Raji (cell line): ENCODE measurements around the gene LGALS4.

ENCODE experiments used
- POLR2A ChIP-seq: IDR thresholded peaks from 2 replicates; pipeline ENCODE4 v1.6.1; 2011; ENCODE audit warnings: low read depth, low read length, control low read depth; ENCODE audit not compliant: insufficient read depth

LGALS4 gene

GRCh38 chr19:38780443-38780842 is 32.3 kb downstream of the LGALS4 start:
- TF ChIP-seq POLR2A = no peak

GRCh38 chr19:38778733-38779132 is 34.0 kb downstream of the LGALS4 start:
- TF ChIP-seq POLR2A = no peak

DNA sequence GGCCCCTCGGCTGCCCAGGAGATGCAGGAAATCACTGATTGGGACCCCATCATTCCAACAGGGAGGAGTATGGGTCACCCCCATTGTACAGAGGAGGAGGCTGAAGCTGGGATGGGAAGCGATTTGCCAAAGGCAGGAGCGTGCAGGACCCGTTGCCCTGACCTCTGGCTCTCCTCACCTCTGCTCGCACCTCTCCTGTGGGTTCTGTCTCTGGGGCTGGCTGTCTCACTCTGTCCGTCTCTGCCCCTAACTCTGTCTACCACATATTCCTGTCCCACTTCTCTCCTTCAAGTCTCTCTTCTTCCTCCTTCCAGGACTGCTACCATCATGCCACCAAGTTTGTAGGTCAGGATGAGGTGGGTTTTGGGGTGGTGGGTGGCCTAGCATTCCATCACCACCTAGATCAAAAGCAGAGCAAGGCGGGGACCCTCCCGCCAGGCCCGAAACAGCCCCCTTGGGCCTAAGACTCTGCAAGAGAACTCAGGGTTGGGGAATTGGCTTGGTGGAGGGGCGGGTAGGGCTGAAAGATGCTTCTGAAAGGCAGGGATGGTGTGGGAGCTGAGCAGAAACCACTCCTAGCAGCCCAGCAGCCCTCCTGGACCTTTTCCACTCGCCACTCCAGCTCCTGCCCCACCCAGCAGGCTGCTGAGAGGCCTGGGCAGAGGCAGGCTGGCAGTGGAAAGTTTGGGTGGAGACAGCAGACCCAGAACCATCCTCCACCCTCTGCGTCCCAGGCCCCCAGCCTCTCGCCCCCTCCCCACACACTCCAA is 38.4 kb downstream of the LGALS4 start:
- TF ChIP-seq POLR2A = no peak

- TF ChIP-seq POLR2A = no peak
Observed at GRCh38 chr19:38773469-38774177, 39.1 kb downstream of the LGALS4 start, which contains the start of gene LGALS7. Gene LGALS7 (minus strand): TSS chr19:38773517. CDS start chr19:38773492, 25 bp downstream.

- no peak for TF ChIP-seq POLR2A
Observed at GRCh38 chr19:38769635-38770211, 43.0 kb downstream of the LGALS4 start.

GRCh38 chr19:38766276-38767047 is 46.3 kb downstream of the LGALS4 start:
- TF ChIP-seq POLR2A = no peak

GRCh38 chr19:38765214-38765613 is 47.5 kb downstream of the LGALS4 start:
- no peak for TF ChIP-seq POLR2A

DNA sequence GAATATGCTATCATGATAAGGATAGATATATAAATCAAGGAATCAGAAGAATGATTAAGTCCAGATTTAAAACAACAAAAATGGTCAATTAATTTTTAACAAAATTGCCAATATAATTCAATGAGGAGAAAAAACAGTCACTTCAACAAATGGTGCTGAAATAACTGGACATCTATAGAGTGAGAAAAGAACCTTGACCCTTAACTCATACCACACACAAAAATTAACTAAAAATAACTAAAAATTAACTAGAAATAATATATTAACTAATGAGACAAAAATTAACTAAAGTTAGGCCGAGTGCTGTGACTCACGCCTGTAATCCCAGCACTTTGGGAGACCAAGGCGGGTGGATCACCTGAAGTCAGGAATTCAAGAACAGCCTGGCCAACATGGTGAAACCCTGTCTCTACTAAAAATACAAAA is 48.9 kb downstream of the LGALS4 start:
- TF ChIP-seq POLR2A = no peak

DNA sequence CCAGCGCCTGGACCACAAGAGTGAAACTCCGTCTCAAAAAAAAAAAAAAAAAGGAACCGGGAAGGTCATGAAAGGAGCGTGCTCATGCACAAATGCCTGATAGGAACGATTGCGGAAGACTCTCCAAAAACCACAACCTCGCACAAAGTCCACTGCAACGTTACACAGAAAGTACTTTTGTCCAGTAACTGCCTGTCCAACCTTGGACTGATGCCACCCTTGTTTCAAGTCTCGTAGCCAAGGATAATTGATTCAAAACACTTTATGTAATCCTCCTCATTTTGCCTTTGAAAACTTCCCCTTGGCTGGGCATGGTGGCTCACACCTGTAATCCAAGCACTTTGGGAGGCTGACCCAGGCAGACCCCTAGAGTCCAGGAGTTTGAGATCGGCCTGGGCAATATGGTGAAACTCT is 53.1 kb downstream of the LGALS4 start:
- TF ChIP-seq POLR2A = no peak
